Gastrocnemius medialis (tissue), 4 donors: Measurements from ENCODE around the gene GJE1. TPM values are rescaled to one million over a fixed set of nuclear protein-coding genes. Genes with fewer than 3 reads are reported as not detected.
"Not testable (repeated sequence)": the region's sequence is repeated elsewhere in the genome, so short reads cannot be mapped to it uniquely, and the experiment has no call there.

Experiments
- ATAC-seq, 2 donors: fragments of 150-250 bp; one replicate each; pipeline ENCODE4 v1.9.1; 2016
- DNase-seq, 2 donors: peaks; one replicate each; pipeline ENCODE4 v3.0.0-alpha.2; 2019
- H3K27ac ChIP-seq, 4 donors: fragments of 200-600 bp; sonication (generic); 1 replicate in 1 of 4; 2 replicates in 3 of 4; pipeline ENCODE4 v1.5.1; 2016 to 2018; ENCODE audit warnings: mild to moderate bottlenecking in 2 of 4, moderate library complexity in 1 of 4
- H3K27me3 ChIP-seq, 3 donors: fragments of 200-600 bp; sonication (generic) in 2 of 3; 1 replicate in 1 of 3; 2 replicates in 2 of 3; pipeline versions ENCODE4 v1.5.1 to v1.6.0; 2016 to 2019; ENCODE audit warnings: mild to moderate bottlenecking in 1 of 3, moderate library complexity in 1 of 3
- H3K36me3 ChIP-seq, 2 donors: fragments of 200-600 bp; sonication (generic) in 1 of 2; one replicate each; pipeline ENCODE4 v1.5.1; 2017 to 2018
- H3K4me1 ChIP-seq, 2 donors: fragments of 200-600 bp; sonication (generic) in 1 of 2; one replicate each; pipeline ENCODE4 v1.5.1; 2016 to 2017; ENCODE audit warnings: mild to moderate bottlenecking in 2 of 2
- H3K4me3 ChIP-seq, 4 donors: fragments of 200-600 bp; sonication (generic) in 3 of 4; 1 replicate in 1 of 4; 2 replicates in 3 of 4; pipeline ENCODE4 v1.5.1; 2016 to 2019; ENCODE audit warnings: mild to moderate bottlenecking in 2 of 4
- H3K9me3 ChIP-seq, 3 donors: fragments of 200-600 bp; sonication (generic) in 2 of 3; 1 replicate in 1 of 3; 2 replicates in 2 of 3; pipeline ENCODE4 v1.5.1; 2016 to 2019
- POLR2A ChIP-seq, 2 donors: fragments of 450-650 bp; IDR thresholded peaks; one replicate each; pipeline ENCODE4 v1.6.1; 2017; ENCODE audit warnings: antibody characterized with exemption in 2 of 2, mild to moderate bottlenecking in 2 of 2, moderate library complexity in 2 of 2
- in situ Hi-C, 4 donors: fragments of 200-750 bp; cut with MboI; loops; one replicate each; pipeline versions ENCODE4 v1.15.0 to v1.8.0; 2017; ENCODE audit warnings: low sequenced_read_pairs in 4 of 4
- intact Hi-C: fragments of 100-400 bp; cut with DNase I; formaldehyde crosslinking; loops from one replicate; pipeline ENCODE4 v1.15.1; 2023; ENCODE audit warnings: low total_unique reads
- total RNA-seq, 4 donors: library from RNA; depleted of rRNA; stranded (reverse); fragments of >200 nt; gene quantifications; one replicate each; pipeline versions ENCODE4 v1.1.0 to v1.2.3, GENCODE V29; 2016
- TF ChIP-seq, protein P1 (sequence below), 5 experiments: fragments of 450-650 bp in 3 of 5; fragments of 200-600 bp in 2 of 5; sonication (generic) in 2 of 5; IDR thresholded peaks in 4 of 5; conservative IDR thresholded peaks in 1 of 5; 1 replicate in 4 of 5; 2 replicates in 1 of 5; pipeline ENCODE4 v1.5.1; 2016 to 2019; ENCODE audit warnings: antibody characterized with exemption in 5 of 5, mild to moderate bottlenecking in 3 of 5, moderate library complexity in 3 of 5

Gene GJE1, protein sequence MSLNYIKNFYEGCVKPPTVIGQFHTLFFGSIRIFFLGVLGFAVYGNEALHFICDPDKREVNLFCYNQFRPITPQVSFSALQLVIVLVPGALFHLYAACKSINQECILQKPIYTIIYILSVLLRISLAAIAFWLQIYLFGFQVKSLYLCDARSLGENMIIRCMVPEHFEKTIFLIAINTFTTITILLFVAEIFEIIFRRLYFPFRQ
- total RNA-seq, result not detected

DNA sequence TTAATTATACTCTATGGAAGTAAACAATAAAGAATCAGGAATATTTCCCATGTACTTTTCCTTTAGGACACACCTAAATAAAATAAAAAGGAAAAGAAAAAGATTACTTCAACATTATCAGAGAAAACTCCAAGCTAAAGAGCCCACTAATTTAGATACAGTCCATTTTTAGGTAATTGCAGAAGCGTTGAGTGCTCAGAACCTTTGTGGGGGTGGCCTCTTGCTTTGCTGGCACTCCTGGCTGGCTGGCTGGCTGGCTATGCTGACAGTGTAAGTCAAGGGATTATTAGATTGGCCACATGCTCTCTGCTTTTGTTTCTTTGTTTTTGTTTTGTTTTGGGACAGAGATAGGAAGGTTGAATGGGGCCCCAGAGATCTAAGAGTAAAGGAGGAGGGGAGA, at the start of gene GJE1:
Gene GJE1, plus strand, starts transcription at position 301 of the 400 bp plus-strand sequence. CDS start 234 bp downstream, outside the sequence.
- no peaks in the 10 kb centered on the region for H3K4me1 ChIP-seq
- ATAC-seq (no peak), DNase-seq (no peak)
- intact Hi-C loops, result no loop called here
- H3K4me3 ChIP-seq, result no peak within 1 kb of the TSS
- in situ Hi-C loops, result loop anchor here in 2 of 4 donors (25.0 kb wide), 1 partner anchor 255 kb away; no protein-coding TSS in a partner anchor
- H3K27ac ChIP-seq, result no peak within 1 kb of the TSS
- TF ChIP-seq POLR2A (IDR thresholded peaks at IDR 0.05), result no peak
- TF ChIP-seq, protein P1, sequence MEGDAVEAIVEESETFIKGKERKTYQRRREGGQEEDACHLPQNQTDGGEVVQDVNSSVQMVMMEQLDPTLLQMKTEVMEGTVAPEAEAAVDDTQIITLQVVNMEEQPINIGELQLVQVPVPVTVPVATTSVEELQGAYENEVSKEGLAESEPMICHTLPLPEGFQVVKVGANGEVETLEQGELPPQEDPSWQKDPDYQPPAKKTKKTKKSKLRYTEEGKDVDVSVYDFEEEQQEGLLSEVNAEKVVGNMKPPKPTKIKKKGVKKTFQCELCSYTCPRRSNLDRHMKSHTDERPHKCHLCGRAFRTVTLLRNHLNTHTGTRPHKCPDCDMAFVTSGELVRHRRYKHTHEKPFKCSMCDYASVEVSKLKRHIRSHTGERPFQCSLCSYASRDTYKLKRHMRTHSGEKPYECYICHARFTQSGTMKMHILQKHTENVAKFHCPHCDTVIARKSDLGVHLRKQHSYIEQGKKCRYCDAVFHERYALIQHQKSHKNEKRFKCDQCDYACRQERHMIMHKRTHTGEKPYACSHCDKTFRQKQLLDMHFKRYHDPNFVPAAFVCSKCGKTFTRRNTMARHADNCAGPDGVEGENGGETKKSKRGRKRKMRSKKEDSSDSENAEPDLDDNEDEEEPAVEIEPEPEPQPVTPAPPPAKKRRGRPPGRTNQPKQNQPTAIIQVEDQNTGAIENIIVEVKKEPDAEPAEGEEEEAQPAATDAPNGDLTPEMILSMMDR (IDR thresholded peaks at IDR 0.05 in 4 of 5, conservative IDR thresholded peaks at IDR 0.05 in 1 of 5), result no peak
- no peaks in the 10 kb centered on the region for H3K9me3 ChIP-seq
- no peaks in the 10 kb centered on the region for H3K36me3 ChIP-seq
- no peaks in the 10 kb centered on the region for H3K27me3 ChIP-seq

DNA sequence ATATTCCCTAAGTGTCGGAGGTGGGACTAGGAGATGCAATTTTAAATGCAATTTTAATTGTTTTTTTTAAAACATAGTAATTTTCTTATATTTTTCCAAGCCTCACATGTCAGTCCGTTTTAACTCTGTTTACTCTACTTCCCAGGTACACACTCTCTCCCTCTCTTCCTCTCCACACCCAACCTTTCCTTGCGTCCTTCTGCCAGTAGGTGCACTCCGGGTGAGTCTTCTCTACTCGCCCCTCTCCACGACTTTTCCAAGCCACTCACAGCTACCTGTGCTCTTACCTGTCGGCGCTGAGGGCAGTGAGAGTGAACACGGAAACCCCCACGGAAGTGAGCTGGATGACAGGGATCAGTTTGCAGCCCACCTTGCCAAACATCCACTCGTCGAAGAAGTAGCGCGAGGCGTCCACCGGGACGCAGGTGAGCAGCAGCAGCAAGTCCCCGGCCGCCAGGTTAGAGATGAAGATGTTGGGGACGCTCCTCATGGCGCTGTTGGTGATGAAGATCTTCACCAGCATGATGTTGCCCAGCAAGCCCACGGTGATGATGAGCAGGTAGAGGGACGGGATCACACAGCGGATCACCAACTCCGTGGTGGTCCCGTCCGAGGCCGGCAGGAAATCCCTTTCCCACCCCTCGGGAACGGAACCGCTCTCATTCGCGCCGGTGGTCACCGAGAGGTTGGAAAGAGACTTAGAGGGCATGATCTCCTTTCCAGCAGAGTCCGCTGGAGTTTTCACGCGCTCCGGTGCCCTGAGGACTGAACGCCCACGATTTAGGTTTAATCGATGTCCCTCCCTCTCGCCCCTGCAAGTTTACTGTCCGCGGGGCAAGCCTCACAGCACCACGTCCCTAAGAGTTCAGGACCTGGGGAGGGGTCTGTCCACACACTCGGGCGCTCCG, 44.5 kb upstream of the GJE1 start:
- H3K27me3 ChIP-seq, result peaks cover 6 to 17% (median 17%) of the 10 kb centered on the region in 3 donors
- H3K36me3 ChIP-seq, result no peaks in the 10 kb centered on the region
- no peak for DNase-seq
- in situ Hi-C loops (no loop called here), intact Hi-C loops (no loop called here)
- TF ChIP-seq, protein P1 (IDR thresholded peaks at IDR 0.05 in 4 of 5, conservative IDR thresholded peaks at IDR 0.05 in 1 of 5), result no peak
- no peak for TF ChIP-seq POLR2A (IDR thresholded peaks at IDR 0.05)
- no peaks in the 10 kb centered on the region for H3K9me3 ChIP-seq
- H3K4me3 ChIP-seq, result peak overlapping the region in 1 of 4 donors; percentile 5
- H3K4me1 ChIP-seq, result no peaks in the 10 kb centered on the region
- H3K27ac ChIP-seq, result no peak overlapping the region
- ATAC-seq, result no peak

DNA sequence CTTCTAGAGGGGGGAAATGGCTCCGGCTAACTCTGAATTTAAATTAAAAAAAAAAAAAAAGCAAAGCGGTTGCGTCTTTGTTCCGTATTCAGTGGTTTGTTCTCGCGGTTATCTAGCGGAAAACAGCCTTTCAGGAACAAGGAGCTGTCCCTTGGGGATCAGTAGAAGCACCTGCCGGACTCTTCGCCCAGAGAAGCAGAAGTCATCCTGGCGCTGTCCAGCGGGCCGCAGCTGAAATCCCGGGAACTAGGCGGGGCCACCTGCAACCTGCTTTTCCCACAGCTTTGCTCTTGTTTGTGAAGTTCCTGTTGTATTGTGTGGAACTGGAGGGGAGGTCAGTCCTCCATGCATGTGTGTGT, 43.9 kb upstream of the GJE1 start:
- Histone ChIP-seq H3K27me3 (peaks cover 6 to 17% (median 17%) of the 10 kb centered on the region in 3 donors), H3K27ac (no peak overlapping the region), H3K9me3 (no peaks in the 10 kb centered on the region), H3K36me3 (no peaks in the 10 kb centered on the region), H3K4me1 (no peaks in the 10 kb centered on the region), H3K4me3 (no peak overlapping the region)
- intact Hi-C loops (no loop called here), in situ Hi-C loops (no loop called here)
- ATAC-seq (no peak), DNase-seq (no peak)
- no peak for TF ChIP-seq POLR2A (IDR thresholded peaks at IDR 0.05)
- TF ChIP-seq, protein P1 (IDR thresholded peaks at IDR 0.05 in 4 of 5, conservative IDR thresholded peaks at IDR 0.05 in 1 of 5), result no peak

DNA sequence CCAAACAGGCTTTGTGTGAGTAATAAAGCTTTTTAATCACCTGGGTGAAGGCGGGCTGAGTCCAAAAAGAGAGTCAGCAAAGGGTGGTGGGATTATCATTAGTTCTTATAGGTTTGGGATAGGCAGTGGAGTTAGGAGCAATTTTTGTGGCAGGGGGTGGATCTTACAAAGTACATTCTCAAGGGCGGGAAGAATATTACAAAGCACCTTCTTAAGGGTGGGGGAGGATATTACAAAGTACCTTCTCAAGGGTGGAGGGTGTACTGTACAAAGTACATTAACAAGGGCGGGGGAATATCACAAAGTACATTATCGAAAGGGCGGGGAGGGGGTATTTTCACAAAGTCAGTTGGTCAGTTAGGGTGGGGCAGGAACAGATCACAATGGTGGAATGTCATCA, 27.9 kb upstream of the GJE1 start:
- H3K4me1 ChIP-seq, H3K36me3 ChIP-seq, intact Hi-C loops, H3K4me3 ChIP-seq, H3K9me3 ChIP-seq, ATAC-seq, H3K27me3 ChIP-seq, DNase-seq, H3K27ac ChIP-seq, in situ Hi-C loops: not testable (repeated sequence)

DNA sequence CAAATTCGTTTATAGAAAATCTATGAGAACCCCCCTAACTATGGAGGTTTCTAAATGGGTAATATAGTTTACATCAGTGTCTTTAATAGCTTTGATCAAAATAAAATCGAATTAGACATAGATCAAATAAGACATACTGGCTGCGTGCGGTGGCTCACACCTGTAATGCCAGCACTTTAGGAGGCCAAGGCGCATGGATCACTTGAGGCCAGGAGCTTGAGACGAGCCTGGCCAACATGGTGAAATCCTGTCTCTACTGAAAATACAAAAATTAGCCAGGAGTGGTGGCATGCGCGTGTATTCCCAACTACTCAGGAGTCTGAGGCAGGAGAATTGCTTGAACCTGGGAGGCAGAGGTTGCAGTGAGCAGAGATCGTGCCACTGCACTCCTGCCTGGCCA, 21.9 kb upstream of the GJE1 start:
- H3K4me1 ChIP-seq, H3K27me3 ChIP-seq, ATAC-seq, in situ Hi-C loops, H3K9me3 ChIP-seq, H3K27ac ChIP-seq, intact Hi-C loops, DNase-seq, H3K4me3 ChIP-seq, H3K36me3 ChIP-seq: not testable (repeated sequence)
